Embryonic facial prominence (tissue), 1 donor: Measurements from ENCODE around the gene PAK2.
"Not testable (repeated sequence)": the region's sequence is repeated elsewhere in the genome, so short reads cannot be mapped to it uniquely, and the experiment has no call there.

Experiments used
- DNase-seq: peaks from one replicate; pipeline ENCODE4 v3.0.0-alpha.2; 2016; ENCODE audit errors: extremely low spot score

Gene PAK2

GRCh38 chr3:196782511-196782910 is 42.9 kb downstream of the PAK2 start:
- no peak for DNase-seq

DNA sequence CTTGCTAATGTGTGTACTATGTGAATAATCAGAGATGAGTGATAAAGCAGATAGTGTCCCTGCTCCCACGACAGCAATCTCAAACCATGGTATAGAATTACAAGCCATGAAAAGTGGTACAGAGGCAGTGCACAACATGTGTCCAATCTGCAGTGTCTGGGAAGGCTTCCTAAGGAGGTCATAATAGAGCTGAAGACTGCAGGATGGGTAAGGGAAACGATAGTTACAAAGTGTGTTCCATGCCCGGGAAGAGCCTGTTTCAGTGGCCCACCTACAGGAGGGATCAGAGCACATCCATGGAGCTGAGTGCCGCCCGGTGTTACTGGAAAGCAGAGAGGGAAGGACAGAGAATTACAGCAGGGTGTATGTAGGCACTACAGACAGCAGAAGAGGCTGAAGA is 48.9 kb downstream of the PAK2 start:
- DNase-seq: no peak

GRCh38 chr3:196789885-196790359 is 50.3 kb downstream of the PAK2 start:
- no peak for DNase-seq

DNA sequence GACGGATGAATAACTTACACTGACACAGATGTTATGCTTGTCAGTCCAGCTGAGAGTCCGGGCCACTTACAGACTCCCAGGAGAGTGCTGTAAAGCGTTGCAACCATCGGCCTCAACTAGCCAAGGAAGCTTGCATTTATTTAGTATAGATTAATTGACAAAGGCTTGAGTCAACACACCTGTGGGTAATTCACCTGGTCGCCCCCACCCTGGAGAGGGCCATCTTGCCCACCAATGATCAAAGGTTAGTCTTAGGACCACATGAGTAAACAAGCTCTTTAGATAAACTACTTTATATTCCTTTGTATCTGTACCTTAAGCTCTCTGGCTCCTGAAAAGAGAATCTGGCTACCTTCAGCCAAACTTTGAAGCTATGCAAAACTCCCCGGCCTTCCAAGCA is 51.0 kb downstream of the PAK2 start:
- no peak for DNase-seq

DNA sequence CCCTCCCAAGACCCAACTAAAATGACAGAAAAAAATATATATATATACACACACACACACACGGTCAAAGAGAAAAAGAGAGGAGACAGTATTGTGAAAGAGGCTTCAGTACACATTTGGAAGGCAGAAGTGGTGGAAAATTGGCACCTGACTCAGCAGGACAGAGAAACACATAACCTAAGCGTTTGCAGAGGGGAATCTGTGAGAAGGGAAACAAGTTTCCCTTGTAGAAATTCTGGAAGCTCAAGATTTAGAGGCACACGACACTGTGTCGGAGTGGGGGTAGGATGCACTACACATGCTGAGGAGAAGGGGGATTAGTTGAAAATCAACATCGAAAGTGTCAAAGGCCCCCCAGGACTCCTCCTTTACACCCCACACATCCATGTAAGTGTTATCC is 53.1 kb downstream of the PAK2 start:
- DNase-seq: no peak

DNA sequence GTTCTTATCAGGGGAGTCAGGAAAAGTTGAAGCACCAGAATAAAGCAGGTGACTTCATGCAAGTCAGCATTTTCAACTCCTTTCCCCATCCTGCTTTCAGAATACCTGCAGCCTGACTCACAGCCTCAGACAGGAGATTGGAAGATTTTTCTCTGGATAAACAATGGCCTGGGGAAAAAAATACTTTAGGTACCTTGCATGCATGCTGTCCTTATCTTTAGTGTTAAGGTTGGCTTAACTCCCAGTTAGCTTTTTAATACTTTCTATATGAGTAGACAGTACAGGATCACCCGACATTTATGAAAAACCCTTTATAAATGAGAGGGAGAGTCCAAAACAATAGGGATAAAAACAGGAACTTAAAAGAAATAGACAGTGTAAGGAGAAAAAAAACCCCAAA is 53.6 kb downstream of the PAK2 start:
- no peak for DNase-seq

DNA sequence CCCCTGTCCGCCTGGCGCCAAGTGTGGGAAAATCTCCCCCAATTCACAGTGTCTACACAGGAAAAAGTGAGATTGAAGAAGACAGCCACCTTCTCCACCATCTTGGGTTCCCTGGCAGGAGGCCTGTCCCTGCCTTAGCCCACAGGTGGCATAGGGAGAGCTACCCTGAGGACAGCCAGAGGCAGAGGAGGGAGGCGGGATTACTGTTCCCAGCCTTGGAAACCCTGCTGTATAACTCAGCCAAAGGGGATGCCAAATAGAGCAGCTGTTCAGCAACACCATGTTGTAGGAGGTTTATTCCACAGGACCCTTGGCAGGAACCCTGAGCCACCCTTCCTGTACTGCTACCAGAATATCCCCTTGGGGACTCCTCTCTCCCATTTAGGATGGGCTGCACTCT is 54.8 kb downstream of the PAK2 start:
- no peak for DNase-seq

DNA sequence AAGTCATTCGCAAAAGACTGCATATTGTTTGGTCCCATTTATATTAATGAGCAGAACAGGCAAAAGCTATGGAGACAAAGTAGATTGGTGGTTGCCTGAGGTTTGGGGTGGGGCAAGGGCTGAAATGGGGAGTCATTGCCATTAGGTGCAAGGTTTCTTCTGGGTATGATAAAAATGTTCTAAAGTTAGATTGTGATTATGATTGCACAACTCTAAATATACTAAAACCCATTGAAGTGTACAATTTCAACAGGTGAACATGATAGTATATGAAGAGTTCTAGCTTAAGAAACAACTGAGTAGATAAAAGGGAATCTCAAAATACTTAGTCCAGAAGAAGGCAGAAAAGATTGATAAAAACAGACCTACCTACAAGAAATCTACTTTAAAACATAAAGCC is 56.7 kb downstream of the PAK2 start:
- DNase-seq: no peak

GRCh38 chr3:196800742-196801434 is 61.2 kb downstream of the PAK2 start:
- no peak for DNase-seq

GRCh38 chr3:196803891-196804468 is 64.3 kb downstream of the PAK2 start:
- no peak for DNase-seq

DNA sequence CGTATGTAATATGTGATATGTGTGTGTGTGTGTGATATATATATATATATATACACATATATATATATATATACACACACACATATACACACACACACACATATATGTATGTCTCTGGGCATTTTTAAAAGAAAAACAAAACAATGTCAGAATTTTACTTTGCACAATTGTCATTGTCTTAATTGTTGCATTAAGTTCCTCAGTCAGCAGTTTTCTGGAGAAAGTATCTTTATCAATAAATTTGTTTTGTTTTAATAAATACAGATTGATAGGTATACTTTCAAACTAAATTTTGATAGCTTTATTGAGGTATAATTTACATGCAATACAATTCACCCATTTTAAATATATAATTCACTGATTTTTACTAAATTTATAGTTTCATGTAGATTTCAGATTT is 65.1 kb downstream of the PAK2 start:
- DNase-seq: no peak

- no peak for DNase-seq
Measured at GRCh38 chr3:196810963-196811581, 71.4 kb downstream of the PAK2 start.

- DNase-seq: no peak
Measured at GRCh38 chr3:196812853-196813252, 73.2 kb downstream of the PAK2 start.

DNA sequence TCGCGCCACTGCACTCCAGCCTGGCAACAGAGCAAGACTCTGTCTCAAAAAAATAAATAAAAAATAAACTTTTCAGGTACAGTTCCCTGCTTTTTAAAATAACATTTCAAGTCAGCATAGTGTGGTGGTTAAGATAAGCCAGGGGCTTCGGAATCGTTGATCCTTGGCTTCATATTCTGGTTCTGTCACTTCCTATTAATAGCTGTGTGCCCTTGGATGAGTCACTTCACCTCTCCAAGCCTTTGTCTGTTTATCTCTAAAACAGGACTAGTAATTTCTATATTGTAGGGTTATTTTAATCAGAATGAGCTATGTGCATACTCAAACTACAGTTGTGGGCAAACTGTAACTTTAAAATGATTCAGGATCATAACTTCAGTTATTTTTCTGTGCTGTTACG is 74.2 kb downstream of the PAK2 start:
- DNase-seq: no peak

- DNase-seq: no peak
Measured at GRCh38 chr3:196821806-196822355, 82.2 kb downstream of the PAK2 start.

DNA sequence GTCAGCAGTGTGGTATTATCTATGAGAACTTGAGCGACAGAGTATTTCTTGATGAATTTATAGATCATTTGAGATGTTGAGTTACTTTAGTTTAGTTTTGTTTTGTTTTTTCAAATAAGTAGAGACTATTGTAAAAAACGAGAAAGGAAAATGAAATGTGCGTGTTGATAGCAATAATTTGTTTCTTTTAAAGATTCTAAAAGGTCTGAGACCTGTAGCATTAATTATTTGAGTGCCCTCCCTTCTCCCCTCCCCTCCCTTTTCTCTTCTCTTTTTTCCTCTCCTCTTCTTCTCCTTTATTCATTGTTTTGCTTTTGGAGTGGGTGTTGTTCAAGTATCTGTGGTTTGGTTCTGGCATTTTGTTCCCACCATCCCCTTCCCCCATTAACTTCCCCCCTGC is 90.0 kb downstream of the PAK2 start:
- not testable (repeated sequence) for DNase-seq

DNA sequence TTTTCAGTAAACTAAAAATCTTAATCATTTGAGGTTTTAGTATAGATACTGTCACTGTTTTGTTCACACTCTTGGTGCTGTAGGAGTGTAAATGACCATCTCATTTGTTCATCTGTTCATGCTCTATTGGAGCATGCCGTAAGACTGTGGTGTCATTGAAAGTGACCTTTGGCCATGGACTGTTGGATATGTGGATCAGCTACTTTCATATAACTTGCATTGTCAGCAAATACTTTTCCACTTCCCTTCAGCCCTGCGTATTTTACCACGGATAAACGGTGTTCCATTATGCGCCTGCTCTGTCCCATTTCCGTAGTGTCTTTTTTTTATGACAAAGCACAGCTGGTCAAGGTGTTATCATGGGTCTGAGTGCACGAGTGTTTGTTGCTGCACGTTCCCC is 95.4 kb downstream of the PAK2 start:
- no peak for DNase-seq

DNA sequence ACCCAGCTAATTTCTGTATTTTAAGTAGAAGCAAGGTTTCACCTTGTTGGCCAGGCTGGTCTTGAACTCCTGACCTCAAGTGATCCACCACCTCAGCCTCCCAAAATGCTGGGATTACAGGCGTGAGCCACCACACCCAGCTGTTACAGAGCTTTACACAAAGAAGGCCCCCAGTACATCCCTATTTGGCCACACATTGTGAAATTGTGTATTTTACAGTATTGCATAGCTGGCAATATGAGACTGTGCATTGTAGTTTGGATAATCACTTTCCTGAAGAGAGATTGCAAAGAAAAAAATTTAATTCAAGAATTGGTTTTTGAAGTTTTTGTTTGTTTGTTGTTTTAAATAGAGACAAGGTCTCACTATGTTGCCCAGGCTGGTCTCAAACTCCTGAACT is 97.0 kb downstream of the PAK2 start:
- not testable (repeated sequence) for DNase-seq

GRCh38 chr3:196837819-196838420 is 98.3 kb downstream of the PAK2 start:
- no peak for DNase-seq

DNA sequence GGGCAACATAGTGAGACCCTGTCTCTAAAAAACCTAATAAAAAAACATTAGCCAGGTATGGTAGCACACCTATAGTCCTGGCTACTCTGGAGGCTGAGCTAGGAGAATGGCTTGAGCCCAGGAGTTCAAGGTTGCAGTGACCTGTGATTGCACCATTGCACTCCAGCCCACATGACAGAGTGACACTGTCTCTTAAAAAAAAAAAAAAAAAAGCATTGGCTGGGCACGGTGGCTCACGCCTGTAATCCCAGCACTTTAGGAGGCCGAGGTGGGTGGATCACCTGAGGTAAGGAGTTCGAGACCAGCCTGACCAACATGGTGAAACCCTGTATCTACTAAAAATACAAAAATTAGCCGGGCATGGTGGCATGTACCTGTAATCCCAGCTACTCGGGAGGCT is 99.7 kb downstream of the PAK2 start:
- not testable (repeated sequence) for DNase-seq

GRCh38 chr3:196842567-196843434 is 103.1 kb downstream of the PAK2 start:
- DNase-seq: no peak
